ENCODE measurements around the gene EYA3.

GRCh38 chr1:28115267-28115666, 26.9 kb upstream of the EYA3 start:
- no peak for TF ChIP-seq OSR1 (CRISPR knock-in tag; IDR thresholded peaks at IDR 0.05)
- no peak for TF ChIP-seq CREB5 (CRISPR knock-in tag; IDR thresholded peaks at IDR 0.05; ENCODE audit: low read depth)
- no peak for TF ChIP-seq RARB (CRISPR knock-in tag; IDR thresholded peaks at IDR 0.05)
- TF ChIP-seq SNAI2 (CRISPR knock-in tag; IDR thresholded peaks at IDR 0.05), result no peak
- no peak for TF ChIP-seq CSDC2 (CRISPR knock-in tag; IDR thresholded peaks at IDR 0.05)
- no peak for TF ChIP-seq BACH2 (CRISPR knock-in tag; IDR thresholded peaks at IDR 0.05; ENCODE audit: borderline replicate concordance)
- TF ChIP-seq TCF4 (CRISPR knock-in tag; IDR thresholded peaks at IDR 0.05; ENCODE audit: borderline replicate concordance), result no peak
- no peak for TF ChIP-seq ARNTL (CRISPR knock-in tag; IDR thresholded peaks at IDR 0.05; ENCODE audit: borderline replicate concordance, low read depth)
- no peak for TF ChIP-seq GLIS3 (CRISPR knock-in tag; IDR thresholded peaks at IDR 0.05)
- TF ChIP-seq, protein P1, sequence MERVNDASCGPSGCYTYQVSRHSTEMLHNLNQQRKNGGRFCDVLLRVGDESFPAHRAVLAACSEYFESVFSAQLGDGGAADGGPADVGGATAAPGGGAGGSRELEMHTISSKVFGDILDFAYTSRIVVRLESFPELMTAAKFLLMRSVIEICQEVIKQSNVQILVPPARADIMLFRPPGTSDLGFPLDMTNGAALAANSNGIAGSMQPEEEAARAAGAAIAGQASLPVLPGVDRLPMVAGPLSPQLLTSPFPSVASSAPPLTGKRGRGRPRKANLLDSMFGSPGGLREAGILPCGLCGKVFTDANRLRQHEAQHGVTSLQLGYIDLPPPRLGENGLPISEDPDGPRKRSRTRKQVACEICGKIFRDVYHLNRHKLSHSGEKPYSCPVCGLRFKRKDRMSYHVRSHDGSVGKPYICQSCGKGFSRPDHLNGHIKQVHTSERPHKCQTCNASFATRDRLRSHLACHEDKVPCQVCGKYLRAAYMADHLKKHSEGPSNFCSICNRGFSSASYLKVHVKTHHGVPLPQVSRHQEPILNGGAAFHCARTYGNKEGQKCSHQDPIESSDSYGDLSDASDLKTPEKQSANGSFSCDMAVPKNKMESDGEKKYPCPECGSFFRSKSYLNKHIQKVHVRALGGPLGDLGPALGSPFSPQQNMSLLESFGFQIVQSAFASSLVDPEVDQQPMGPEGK (CRISPR knock-in tag; IDR thresholded peaks at IDR 0.05; ENCODE audit: borderline replicate concordance), result no peak
- TF ChIP-seq ZFP30 (CRISPR knock-in tag; IDR thresholded peaks at IDR 0.05), result no peak
- TF ChIP-seq, protein P2, sequence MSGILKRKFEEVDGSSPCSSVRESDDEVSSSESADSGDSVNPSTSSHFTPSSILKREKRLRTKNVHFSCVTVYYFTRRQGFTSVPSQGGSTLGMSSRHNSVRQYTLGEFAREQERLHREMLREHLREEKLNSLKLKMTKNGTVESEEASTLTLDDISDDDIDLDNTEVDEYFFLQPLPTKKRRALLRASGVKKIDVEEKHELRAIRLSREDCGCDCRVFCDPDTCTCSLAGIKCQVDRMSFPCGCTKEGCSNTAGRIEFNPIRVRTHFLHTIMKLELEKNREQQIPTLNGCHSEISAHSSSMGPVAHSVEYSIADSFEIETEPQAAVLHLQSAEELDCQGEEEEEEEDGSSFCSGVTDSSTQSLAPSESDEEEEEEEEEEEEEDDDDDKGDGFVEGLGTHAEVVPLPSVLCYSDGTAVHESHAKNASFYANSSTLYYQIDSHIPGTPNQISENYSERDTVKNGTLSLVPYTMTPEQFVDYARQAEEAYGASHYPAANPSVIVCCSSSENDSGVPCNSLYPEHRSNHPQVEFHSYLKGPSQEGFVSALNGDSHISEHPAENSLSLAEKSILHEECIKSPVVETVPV (CRISPR knock-in tag; IDR thresholded peaks at IDR 0.05), result no peak

Data from SK-N-SH treated with all-trans-retinoic acid at 6 μM for 48 hours (cell line).